Measurements from ENCODE around the gene DHRS2. TPM values are rescaled to one million over a fixed set of nuclear protein-coding genes. Genes with fewer than 3 reads are reported as not detected.

The DHRS2 gene
- total and polyA plus RNA-seq, 2 donors (not counting 1 experiment from before 2014, with no cell fraction given), result not detected

GRCh38 chr14:23610090-23610814 is 25.9 kb upstream of the DHRS2 start:
- ChIA-PET CTCF (interaction anchor here (3.4 kb wide), 1 partner anchor 21 kb away, joined by 15 read pairs; no protein-coding TSS in a partner anchor), POLR2A (no interaction called here)
- Mint-ChIP-seq H3K9me3 (ENCODE audit: insufficient read depth) (no peaks in the 10 kb centered on the region), H3K4me3 (no peak overlapping the region), H3K27me3 (peaks cover 21% of the 10 kb centered on the region), H3K27ac (no peak overlapping the region), H3K4me1 (no peaks in the 10 kb centered on the region)
- Histone ChIP-seq H3K79me2 (ENCODE audit: control insufficient read depth, insufficient read depth, low read length) (no peaks in the 10 kb centered on the region), H4K20me1 (ENCODE audit: control insufficient read depth, insufficient read depth, low read length, poor library complexity, severe bottlenecking) (no peaks in the 10 kb centered on the region), H3K9ac (ENCODE audit: low read length) (no peak overlapping the region), H3K36me3 (replicated peaks in 1 of 2; ENCODE audit: control extremely low read depth in 1 of 2, control insufficient read depth in 1 of 2, extremely low read depth in 1 of 2, insufficient read depth in 2 of 2, low read length in 1 of 2) (no peaks in the 10 kb centered on the region), H2AFZ (ENCODE audit: insufficient read depth, low read depth, low read length, poor library complexity, severe bottlenecking) (no peak overlapping the region), H3K4me3 (ENCODE audit: control extremely low read depth in 1 of 5, extremely low read depth in 1 of 5, insufficient read depth in 1 of 5, low read depth in 2 of 5, low read length in 4 of 5) (no peak overlapping the region), H3K4me2 (replicated peaks; ENCODE audit: low read depth, low read length, poor library complexity, severe bottlenecking) (no peak overlapping the region), H3K9me3 (ENCODE audit: control extremely low read depth in 1 of 3, control insufficient read depth in 2 of 3, insufficient read depth in 1 of 3, low read length in 2 of 3) (peaks cover 0 to 5% (median 0%) of the 10 kb centered on the region in 3 donors), H3K27ac (ENCODE audit: low read length in 2 of 2) (no peak overlapping the region), H3K4me1 (ENCODE audit: control insufficient read depth in 2 of 2, insufficient read depth in 2 of 2, low read length in 2 of 2) (peaks cover 0 to 3% of the 10 kb centered on the region in 2 donors), H3K27me3 (replicated peaks in 1 of 4; ENCODE audit: control extremely low read depth in 1 of 4, control insufficient read depth in 3 of 4, insufficient read depth in 4 of 4, low read length in 3 of 4) (no peaks in the 10 kb centered on the region)
- DNase-seq, result no peak
- no CpG with 5 or more reads among the region's 2 CpGs for WGBS (ENCODE audit: insufficient coverage)
- TF ChIP-seq EZH2 (IDR thresholded peaks at IDR 0.05; ENCODE audit: borderline replicate concordance, insufficient read depth, low read depth, low read length, poor library complexity, severe bottlenecking) (no peak), CTCF (IDR thresholded peaks at IDR 0.05) (no peak)
- intact Hi-C loops (cut with micrococcal nuclease), result no loop called here
- no peak for ATAC-seq (ENCODE audit: low read depth)

- Histone ChIP-seq H2AFZ (ENCODE audit: insufficient read depth, low read depth, low read length, poor library complexity, severe bottlenecking) (no peak overlapping the region), H3K4me1 (ENCODE audit: control insufficient read depth in 2 of 2, insufficient read depth in 2 of 2, low read length in 2 of 2) (peaks cover 0 to 3% of the 10 kb centered on the region in 2 donors), H3K79me2 (ENCODE audit: control insufficient read depth, insufficient read depth, low read length) (no peaks in the 10 kb centered on the region), H3K4me2 (replicated peaks; ENCODE audit: low read depth, low read length, poor library complexity, severe bottlenecking) (no peak overlapping the region), H4K20me1 (ENCODE audit: control insufficient read depth, insufficient read depth, low read length, poor library complexity, severe bottlenecking) (no peaks in the 10 kb centered on the region), H3K36me3 (replicated peaks in 1 of 2; ENCODE audit: control extremely low read depth in 1 of 2, control insufficient read depth in 1 of 2, extremely low read depth in 1 of 2, insufficient read depth in 2 of 2, low read length in 1 of 2) (no peaks in the 10 kb centered on the region), H3K4me3 (ENCODE audit: control extremely low read depth in 1 of 5, extremely low read depth in 1 of 5, insufficient read depth in 1 of 5, low read depth in 2 of 5, low read length in 4 of 5) (no peak overlapping the region), H3K9me3 (ENCODE audit: control extremely low read depth in 1 of 3, control insufficient read depth in 2 of 3, insufficient read depth in 1 of 3, low read length in 2 of 3) (peaks cover 0 to 5% (median 0%) of the 10 kb centered on the region in 3 donors), H3K27ac (ENCODE audit: low read length in 2 of 2) (no peak overlapping the region), H3K9ac (ENCODE audit: low read length) (no peak overlapping the region), H3K27me3 (replicated peaks in 1 of 4; ENCODE audit: control extremely low read depth in 1 of 4, control insufficient read depth in 3 of 4, insufficient read depth in 4 of 4, low read length in 3 of 4) (no peaks in the 10 kb centered on the region)
- Mint-ChIP-seq H3K4me1 (no peaks in the 10 kb centered on the region), H3K9me3 (ENCODE audit: insufficient read depth) (no peaks in the 10 kb centered on the region), H3K4me3 (no peak overlapping the region), H3K27me3 (peaks cover 26% of the 10 kb centered on the region), H3K27ac (no peak overlapping the region)
- TF ChIP-seq CTCF (IDR thresholded peaks at IDR 0.05) (no peak), EZH2 (IDR thresholded peaks at IDR 0.05; ENCODE audit: borderline replicate concordance, insufficient read depth, low read depth, low read length, poor library complexity, severe bottlenecking) (no peak)
- ChIA-PET POLR2A (no interaction called here), CTCF (interaction anchor here (3.4 kb wide), 1 partner anchor 21 kb away, joined by 15 read pairs; no protein-coding TSS in a partner anchor)
- ATAC-seq (ENCODE audit: low read depth) (no peak), DNase-seq (no peak)
- WGBS (ENCODE audit: insufficient coverage), result 43% methylated on average over 1 of the region's 4 CpGs
- intact Hi-C loops (cut with micrococcal nuclease), result no loop called here
These were observed 25.3 kb upstream of the DHRS2 start for GRCh38 chr14:23610815-23611289.
